ENCODE data around the gene SNAPC4. TPM values are rescaled to one million over a fixed set of nuclear protein-coding genes. Genes with fewer than 3 reads are reported as not detected.

The SNAPC4 gene
- total RNA-seq, 1 experiment from 2014 or later: 10.8 TPM

DNA sequence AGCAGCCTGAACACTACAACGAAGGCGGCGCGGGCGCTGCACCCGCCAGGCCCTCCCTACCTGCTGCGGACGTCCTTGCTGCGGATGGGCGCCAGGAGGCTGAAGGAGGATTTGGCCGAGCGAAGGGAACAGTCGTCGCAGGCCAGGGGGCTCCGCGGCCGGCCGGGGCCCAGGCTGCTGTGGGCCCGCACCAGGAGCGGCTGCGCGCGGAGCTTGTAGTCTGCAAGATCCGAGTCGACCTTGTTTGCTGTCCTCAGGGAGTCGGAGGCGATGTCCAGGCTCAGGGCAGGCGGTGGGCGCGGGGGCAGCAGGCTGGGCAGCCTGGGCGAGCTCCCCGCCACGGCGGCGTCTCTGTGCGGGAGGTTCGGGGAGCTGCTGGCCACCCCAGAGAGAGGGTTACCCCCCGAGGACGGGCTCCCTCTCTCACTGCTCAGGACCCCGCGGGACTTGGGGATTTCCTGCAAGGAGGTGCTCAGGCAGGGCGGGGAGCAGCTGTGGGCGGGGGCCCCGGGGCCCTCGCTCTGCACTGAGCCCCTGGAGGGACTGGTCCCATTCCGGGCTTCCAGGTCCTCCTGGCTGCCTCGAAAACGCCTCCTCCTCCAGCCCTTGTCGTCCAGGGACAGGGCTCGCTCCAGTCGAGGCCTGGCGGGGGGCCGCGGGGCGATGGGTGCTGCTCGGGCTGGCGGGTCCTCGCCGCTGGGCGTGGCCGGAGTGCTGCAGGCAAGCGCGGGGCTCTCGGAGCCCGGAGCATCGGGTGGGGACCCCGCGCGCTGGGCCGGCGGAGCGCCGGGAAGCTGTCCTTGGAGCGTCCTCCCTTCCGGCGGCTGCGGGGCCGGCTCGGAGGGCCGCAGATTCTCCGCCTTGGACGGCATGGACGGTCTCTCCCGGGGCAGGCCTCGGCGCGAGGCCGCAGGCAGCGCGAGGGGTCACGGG lies 38.8 kb upstream of the SNAPC4 start:
- Histone ChIP-seq H3K4me1 (ENCODE audit: control insufficient read depth, insufficient read depth, low read length) (no peaks in the 10 kb centered on the region), H3K9me3 (ENCODE audit: control insufficient read depth, insufficient read depth, low read depth, low read length) (no peaks in the 10 kb centered on the region), H3K4me3 (ENCODE audit: low read depth in 2 of 2, low read length in 2 of 2) (peak overlapping the region; percentile 62 to 69), H3K27ac (ENCODE audit: low read length) (peak overlapping the region; percentile 54), H3K27me3 (ENCODE audit: control insufficient read depth, insufficient read depth, low read length) (no peaks in the 10 kb centered on the region), H3K36me3 (ENCODE audit: control insufficient read depth, insufficient read depth, low read length) (no peaks in the 10 kb centered on the region; the same call in 1 of the 2 replicates)
- in situ Hi-C loops (cut with HindIII; ENCODE audit: low pct_unique_long_range_greater_than_20kb, low sequenced_read_pairs): no loop called here
- POLR2A ChIA-PET: no interaction called here
- TF ChIP-seq, protein P1, sequence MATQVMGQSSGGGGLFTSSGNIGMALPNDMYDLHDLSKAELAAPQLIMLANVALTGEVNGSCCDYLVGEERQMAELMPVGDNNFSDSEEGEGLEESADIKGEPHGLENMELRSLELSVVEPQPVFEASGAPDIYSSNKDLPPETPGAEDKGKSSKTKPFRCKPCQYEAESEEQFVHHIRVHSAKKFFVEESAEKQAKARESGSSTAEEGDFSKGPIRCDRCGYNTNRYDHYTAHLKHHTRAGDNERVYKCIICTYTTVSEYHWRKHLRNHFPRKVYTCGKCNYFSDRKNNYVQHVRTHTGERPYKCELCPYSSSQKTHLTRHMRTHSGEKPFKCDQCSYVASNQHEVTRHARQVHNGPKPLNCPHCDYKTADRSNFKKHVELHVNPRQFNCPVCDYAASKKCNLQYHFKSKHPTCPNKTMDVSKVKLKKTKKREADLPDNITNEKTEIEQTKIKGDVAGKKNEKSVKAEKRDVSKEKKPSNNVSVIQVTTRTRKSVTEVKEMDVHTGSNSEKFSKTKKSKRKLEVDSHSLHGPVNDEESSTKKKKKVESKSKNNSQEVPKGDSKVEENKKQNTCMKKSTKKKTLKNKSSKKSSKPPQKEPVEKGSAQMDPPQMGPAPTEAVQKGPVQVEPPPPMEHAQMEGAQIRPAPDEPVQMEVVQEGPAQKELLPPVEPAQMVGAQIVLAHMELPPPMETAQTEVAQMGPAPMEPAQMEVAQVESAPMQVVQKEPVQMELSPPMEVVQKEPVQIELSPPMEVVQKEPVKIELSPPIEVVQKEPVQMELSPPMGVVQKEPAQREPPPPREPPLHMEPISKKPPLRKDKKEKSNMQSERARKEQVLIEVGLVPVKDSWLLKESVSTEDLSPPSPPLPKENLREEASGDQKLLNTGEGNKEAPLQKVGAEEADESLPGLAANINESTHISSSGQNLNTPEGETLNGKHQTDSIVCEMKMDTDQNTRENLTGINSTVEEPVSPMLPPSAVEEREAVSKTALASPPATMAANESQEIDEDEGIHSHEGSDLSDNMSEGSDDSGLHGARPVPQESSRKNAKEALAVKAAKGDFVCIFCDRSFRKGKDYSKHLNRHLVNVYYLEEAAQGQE (IDR thresholded peaks at IDR 0.05; ENCODE audit: insufficient read depth in 1 of 2, low read depth in 2 of 2, low read length in 1 of 2): no peak
- TF ChIP-seq, protein P2, sequence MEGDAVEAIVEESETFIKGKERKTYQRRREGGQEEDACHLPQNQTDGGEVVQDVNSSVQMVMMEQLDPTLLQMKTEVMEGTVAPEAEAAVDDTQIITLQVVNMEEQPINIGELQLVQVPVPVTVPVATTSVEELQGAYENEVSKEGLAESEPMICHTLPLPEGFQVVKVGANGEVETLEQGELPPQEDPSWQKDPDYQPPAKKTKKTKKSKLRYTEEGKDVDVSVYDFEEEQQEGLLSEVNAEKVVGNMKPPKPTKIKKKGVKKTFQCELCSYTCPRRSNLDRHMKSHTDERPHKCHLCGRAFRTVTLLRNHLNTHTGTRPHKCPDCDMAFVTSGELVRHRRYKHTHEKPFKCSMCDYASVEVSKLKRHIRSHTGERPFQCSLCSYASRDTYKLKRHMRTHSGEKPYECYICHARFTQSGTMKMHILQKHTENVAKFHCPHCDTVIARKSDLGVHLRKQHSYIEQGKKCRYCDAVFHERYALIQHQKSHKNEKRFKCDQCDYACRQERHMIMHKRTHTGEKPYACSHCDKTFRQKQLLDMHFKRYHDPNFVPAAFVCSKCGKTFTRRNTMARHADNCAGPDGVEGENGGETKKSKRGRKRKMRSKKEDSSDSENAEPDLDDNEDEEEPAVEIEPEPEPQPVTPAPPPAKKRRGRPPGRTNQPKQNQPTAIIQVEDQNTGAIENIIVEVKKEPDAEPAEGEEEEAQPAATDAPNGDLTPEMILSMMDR (IDR thresholded peaks at IDR 0.05): no peak
- TF ChIP-seq POLR2AphosphoS5 (IDR thresholded peaks at IDR 0.05; ENCODE audit: low read depth, low read length) (no peak), SIN3A (IDR thresholded peaks at IDR 0.05; ENCODE audit: borderline replicate concordance, insufficient read depth, low read depth, low read length) (no peak), TCF7L2 (IDR thresholded peaks at IDR 0.05; ENCODE audit: low read depth, low read length) (no peak)
- BruUV-seq (replicated peaks): no TSS peak
- DNase-seq (ENCODE audit: low read depth, low spot score): no peak
- peak; percentile 57 for ATAC-seq
- intact Hi-C loops (cut with micrococcal nuclease; ENCODE audit: unreplicated experiment): no loop called here
- CTCF ChIA-PET: interaction anchor here (0.5 to 0.6 kb wide), 2 partner anchors 42 to 263 kb away, joined by 5 to 8 read pairs; no protein-coding TSS in a partner anchor

DNA sequence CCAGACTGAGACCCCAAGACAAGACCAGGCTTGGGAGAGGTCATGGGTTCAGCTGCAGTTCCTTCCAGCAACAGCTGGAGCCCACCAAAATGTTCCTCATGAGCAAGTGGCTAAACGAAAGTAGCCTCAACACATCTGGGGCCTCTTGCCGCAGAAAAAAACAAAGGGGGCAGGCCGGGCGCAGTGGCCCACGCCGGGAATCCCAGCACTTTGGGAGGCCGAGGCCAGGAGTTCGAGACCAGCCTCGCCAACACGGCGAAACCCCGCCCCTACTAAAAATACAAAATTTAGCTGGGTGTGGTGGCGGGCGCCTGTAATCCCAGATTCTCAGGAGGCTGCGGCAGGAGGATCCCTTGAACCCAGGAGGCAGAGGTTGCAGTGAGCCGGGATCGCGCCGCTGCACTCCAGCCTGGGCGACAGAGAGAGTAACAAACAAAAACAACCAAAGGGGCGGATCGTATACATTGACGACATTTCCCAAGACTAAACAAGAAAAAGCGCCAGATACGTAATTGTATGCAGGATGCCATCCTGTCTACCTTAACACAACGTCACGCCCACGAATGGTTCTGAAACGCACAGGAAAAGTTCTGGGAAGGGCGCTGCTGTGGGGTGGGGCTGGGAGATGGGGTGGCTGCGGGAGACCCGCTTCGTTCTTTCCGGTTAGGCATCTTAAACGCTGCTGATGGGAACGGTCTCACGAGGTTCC lies 38.0 kb upstream of the SNAPC4 start:
- Histone ChIP-seq H3K27me3 (ENCODE audit: control insufficient read depth, insufficient read depth, low read length) (no peaks in the 10 kb centered on the region), H3K36me3 (ENCODE audit: control insufficient read depth, insufficient read depth, low read length) (no peaks in the 10 kb centered on the region; the same call in 1 of the 2 replicates), H3K4me1 (ENCODE audit: control insufficient read depth, insufficient read depth, low read length) (no peaks in the 10 kb centered on the region), H3K4me3 (ENCODE audit: low read depth in 2 of 2, low read length in 2 of 2) (peak overlapping the region; percentile 62 to 69), H3K27ac (ENCODE audit: low read length) (peak overlapping the region; percentile 23), H3K9me3 (ENCODE audit: control insufficient read depth, insufficient read depth, low read depth, low read length) (no peaks in the 10 kb centered on the region)
- BruUV-seq (replicated peaks): no TSS peak
- no peak; the same call in 1 of the 2 replicates for ATAC-seq
- TF ChIP-seq, protein P2 (IDR thresholded peaks at IDR 0.05): no peak
- TF ChIP-seq POLR2AphosphoS5 (IDR thresholded peaks at IDR 0.05; ENCODE audit: low read depth, low read length) (no peak), SIN3A (IDR thresholded peaks at IDR 0.05; ENCODE audit: borderline replicate concordance, insufficient read depth, low read depth, low read length) (no peak), TCF7L2 (IDR thresholded peaks at IDR 0.05; ENCODE audit: low read depth, low read length) (no peak)
- TF ChIP-seq, protein P1 (IDR thresholded peaks at IDR 0.05; ENCODE audit: insufficient read depth in 1 of 2, low read depth in 2 of 2, low read length in 1 of 2): no peak
- DNase-seq (ENCODE audit: low read depth, low spot score): no peak
- CTCF ChIA-PET: interaction anchor here (0.6 kb wide), 2 partner anchors 42 to 127 kb away, joined by 3 to 8 read pairs; no protein-coding TSS in a partner anchor
- intact Hi-C loops (cut with micrococcal nuclease; ENCODE audit: unreplicated experiment): no loop called here
- POLR2A ChIA-PET: no interaction called here
- in situ Hi-C loops (cut with HindIII; ENCODE audit: low pct_unique_long_range_greater_than_20kb, low sequenced_read_pairs): no loop called here
